HG03442 (cell line): ENCODE results near the gene PCDHA6.
"Not testable (repeated sequence)": the region's sequence is repeated elsewhere in the genome, so short reads cannot be mapped to it uniquely, and the experiment has no call there.

Experiments
- ATAC-seq: cut with Tn5 transposase; IDR thresholded peaks from one replicate; pipeline ENCODE4 v1.9.1; 2021; ENCODE audit warnings: mild to moderate bottlenecking, moderate library complexity; ENCODE audit not compliant: unreplicated experiment

Gene PCDHA6

DNA sequence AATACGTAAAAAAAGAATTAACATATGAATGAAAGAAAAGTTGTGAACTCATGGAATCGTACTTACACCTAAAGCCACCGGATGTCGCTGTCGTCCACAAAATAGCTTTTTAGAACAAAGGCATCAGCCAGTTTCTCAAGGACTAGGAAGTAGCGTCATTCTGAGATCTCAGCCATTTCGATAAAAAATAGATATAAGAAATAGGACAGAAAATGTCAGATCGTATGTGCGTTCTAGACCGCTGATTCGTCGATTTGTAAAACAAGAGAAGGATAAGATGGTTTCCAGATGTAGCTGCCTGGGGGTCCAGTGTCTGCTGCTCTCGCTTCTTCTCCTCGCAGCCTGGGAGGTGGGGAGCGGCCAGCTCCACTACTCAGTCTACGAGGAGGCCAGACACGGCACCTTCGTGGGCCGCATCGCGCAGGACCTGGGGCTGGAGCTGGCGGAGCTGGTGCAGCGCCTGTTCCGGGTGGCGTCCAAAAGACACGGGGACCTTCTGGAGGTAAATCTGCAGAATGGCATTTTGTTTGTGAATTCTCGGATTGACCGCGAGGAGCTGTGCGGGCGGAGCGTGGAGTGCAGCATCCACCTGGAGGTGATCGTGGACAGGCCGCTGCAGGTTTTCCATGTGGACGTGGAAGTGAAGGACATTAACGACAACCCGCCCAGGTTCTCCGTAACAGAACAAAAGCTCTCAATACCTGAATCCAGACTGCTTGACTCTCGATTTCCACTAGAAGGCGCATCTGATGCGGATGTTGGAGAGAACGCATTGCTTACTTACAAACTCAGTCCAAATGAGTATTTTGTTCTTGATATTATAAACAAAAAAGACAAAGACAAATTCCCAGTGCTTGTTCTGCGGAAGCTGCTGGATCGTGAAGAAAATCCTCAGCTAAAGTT lies 28.3 kb downstream of the PCDHA6 start, which contains the start of gene PCDHA10:
Gene PCDHA10, plus strand, starts transcription at position 126 of the 903 bp plus-strand sequence. Its CDS starts 152 bp downstream, at position 278.
- ATAC-seq = no peak

DNA sequence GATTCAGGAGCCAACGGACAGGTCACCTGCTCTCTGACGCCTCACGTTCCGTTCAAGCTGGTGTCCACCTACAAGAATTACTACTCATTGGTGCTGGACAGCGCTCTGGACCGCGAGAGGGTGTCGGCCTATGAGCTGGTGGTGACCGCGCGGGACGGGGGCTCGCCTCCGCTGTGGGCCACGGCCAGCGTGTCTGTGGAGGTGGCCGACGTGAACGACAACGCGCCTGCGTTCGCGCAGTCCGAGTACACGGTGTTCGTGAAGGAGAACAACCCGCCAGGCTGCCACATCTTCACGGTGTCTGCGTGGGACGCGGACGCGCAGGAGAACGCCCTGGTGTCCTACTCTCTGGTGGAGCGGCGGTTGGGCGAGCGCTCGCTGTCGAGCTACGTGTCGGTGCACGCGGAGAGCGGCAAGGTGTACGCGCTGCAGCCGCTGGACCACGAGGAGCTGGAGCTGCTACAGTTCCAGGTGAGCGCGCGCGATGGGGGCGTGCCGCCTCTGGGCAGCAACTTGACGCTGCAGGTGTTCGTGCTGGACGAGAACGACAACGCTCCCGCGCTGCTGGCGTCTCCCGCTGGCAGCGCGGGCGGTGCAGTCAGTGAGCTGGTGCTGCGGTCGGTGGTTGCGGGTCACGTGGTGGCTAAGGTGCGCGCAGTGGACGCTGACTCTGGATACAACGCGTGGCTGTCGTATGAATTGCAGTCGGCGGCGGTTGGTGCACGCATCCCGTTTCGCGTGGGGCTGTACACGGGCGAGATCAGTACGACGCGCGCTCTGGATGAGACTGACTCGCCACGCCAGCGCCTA lies 29.6 kb downstream of the PCDHA6 start:
- no peak for ATAC-seq

DNA sequence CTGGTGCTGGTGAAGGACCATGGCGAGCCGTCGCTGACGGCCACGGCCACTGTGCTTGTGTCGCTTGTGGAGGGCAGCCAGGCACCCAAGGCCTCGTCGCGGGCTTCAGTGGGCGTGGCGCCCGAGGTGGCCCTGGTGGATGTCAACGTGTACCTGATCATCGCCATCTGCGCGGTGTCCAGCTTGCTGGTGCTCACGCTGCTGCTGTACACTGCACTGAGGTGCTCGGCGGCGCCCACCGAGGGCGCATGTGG lies 30.2 kb downstream of the PCDHA6 start:
- no peak for ATAC-seq

DNA sequence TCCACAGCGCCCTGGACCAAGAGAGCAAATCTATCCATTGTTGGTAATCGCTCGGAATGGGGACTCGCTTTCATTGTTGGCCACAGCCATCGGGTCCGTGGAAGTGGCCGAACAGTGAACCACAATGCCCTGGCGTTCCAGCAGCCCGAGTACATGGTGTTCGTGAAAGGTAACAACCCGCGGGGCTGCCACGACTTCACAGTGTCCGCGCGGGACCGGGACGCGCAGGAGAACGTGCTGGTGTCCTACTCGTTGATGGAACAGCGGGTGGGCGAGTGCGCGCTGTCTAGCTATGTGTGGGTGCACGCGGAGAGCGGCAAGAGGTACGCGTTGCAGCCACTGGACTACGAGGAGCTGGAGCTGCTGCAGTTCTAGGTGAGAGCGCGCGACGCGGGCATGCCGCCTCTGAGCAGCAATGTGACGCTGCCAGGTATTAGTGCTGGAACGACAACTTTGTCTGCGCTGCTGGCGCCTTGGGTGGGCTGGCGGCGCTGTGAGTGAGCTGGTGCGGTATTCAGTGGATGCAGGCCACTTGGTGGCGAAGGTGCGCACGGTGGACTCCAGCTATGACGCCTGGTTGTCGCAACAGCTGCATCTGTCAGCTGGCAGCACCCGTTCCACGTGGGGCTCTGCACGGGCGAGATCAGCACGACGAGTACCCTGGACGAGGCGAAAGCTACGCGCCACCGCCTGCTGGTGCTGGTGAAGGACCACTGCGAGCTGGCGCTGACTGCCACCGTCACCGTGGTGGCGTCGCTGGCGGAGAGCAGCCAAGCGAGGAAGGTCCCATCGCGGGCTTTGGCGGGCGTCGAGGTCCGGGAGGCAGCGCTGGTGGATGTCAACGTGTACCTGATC lies 34.9 kb downstream of the PCDHA6 start:
- ATAC-seq = no peak

- ATAC-seq = no peak
Observed at GRCh38 chr5:140868721-140869554, 41.2 kb downstream of the PCDHA6 start, which contains the start of gene PCDHA11. TSS of gene PCDHA11 (plus strand) at chr5:140868957. CDS start at chr5:140869104, 147 bp downstream.

DNA sequence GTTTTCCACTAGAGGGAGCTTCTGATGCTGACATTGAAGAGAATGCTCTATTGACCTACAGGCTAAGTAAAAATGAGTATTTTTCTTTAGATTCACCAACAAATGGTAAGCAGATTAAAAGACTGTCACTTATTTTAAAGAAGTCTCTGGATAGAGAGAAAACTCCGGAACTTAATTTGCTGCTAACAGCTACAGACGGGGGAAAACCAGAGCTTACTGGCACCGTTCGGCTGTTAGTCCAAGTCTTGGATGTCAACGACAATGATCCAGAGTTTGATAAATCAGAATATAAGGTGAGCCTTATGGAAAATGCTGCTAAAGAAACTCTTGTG lies 41.8 kb downstream of the PCDHA6 start:
- no peak for ATAC-seq

DNA sequence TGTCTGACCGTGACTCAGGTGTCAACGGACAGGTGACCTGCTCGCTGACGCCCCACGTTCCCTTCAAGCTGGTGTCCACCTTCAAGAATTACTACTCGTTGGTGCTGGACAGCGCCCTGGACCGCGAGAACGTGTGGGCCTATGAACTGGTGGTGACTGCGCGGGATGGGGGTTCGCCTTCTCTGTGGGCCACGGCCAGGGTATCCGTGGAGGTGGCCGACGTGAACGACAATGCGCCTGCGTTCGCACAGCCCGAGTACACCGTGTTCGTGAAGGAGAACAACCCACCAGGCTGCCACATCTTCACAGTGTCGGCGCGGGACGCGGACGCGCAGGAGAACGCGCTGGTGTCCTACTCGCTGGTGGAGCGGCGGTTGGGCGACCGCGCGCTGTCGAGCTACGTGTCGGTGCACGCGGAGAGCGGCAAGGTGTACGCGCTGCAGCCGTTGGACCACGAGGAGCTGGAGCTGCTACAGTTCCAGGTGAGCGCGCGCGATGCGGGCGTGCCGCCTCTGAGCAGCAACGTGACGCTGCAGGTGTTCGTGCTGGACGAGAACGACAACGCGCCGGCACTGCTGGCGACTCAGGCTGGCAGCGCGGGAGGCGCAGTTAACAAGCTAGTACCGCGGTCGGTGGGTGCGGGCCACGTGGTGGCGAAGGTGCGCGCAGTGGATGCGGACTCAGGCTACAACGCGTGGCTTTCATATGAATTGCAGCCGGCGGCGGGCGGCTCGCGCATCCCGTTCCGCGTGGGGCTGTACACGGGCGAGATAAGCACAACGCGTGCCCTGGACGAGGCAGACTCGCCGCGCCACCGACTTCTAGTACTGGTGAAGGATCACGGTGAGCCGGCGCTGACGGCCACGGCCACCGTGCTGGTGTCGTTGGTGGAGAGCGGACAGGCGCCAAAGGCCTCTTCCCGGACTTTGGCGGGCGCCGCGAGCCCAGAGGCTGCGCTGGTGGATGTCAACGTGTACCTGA lies 42.8 kb downstream of the PCDHA6 start:
- ATAC-seq = no peak

GRCh38 chr5:140875085-140876065 lies 47.6 kb downstream of the PCDHA6 start, which contains the start of gene PCDHA12:
TSS of gene PCDHA12 (plus strand) at chr5:140875308. CDS start at chr5:140875473, 165 bp downstream.
- no peak for ATAC-seq

GRCh38 chr5:140876541-140877261 lies 48.9 kb downstream of the PCDHA6 start:
- ATAC-seq = not testable (repeated sequence)

GRCh38 chr5:140877262-140877581 lies 49.5 kb downstream of the PCDHA6 start:
- no peak for ATAC-seq
